ENCODE measurements around the gene DNAJC1.

The DNAJC1 gene

GRCh38 chr10:21764466-21765189 lies 238.9 kb downstream of the DNAJC1 start:
- H3K27me3 ChIP-seq (ENCODE audit: insufficient read depth, low read length): no peaks in the 10 kb centered on the region
- no peaks in the 10 kb centered on the region for H3K36me3 ChIP-seq (ENCODE audit: insufficient read depth, low read length)
- no peak overlapping the region for H3K4me3 ChIP-seq (ENCODE audit: low read depth, low read length)
- H3K27ac ChIP-seq (ENCODE audit: low read depth, low read length): no peak overlapping the region
- no peak overlapping the region for H2AFZ ChIP-seq (ENCODE audit: low read length, unreplicated experiment)
- no peaks in the 10 kb centered on the region for H3K79me2 ChIP-seq (ENCODE audit: control insufficient read depth, insufficient read depth, low read length, unreplicated experiment)
- no peaks in the 10 kb centered on the region for H3K4me1 ChIP-seq (ENCODE audit: control insufficient read depth, insufficient read depth, low read length, unreplicated experiment)

GRCh38 chr10:21760332-21760731 lies 243.2 kb downstream of the DNAJC1 start:
- no peaks in the 10 kb centered on the region for H3K36me3 ChIP-seq (ENCODE audit: insufficient read depth, low read length)
- H3K27ac ChIP-seq (ENCODE audit: low read depth, low read length): no peak overlapping the region
- H3K4me3 ChIP-seq (ENCODE audit: low read depth, low read length): no peak overlapping the region
- H2AFZ ChIP-seq (ENCODE audit: low read length, unreplicated experiment): no peak overlapping the region
- H3K27me3 ChIP-seq (ENCODE audit: insufficient read depth, low read length): no peaks in the 10 kb centered on the region
- H3K4me1 ChIP-seq (ENCODE audit: control insufficient read depth, insufficient read depth, low read length, unreplicated experiment): no peaks in the 10 kb centered on the region
- H3K79me2 ChIP-seq (ENCODE audit: control insufficient read depth, insufficient read depth, low read length, unreplicated experiment): no peaks in the 10 kb centered on the region

GRCh38 chr10:21759232-21759631 lies 244.3 kb downstream of the DNAJC1 start:
- Histone ChIP-seq H3K27ac (ENCODE audit: low read depth, low read length) (no peak overlapping the region), H3K4me1 (ENCODE audit: control insufficient read depth, insufficient read depth, low read length, unreplicated experiment) (no peaks in the 10 kb centered on the region), H3K27me3 (ENCODE audit: insufficient read depth, low read length) (no peaks in the 10 kb centered on the region), H2AFZ (ENCODE audit: low read length, unreplicated experiment) (no peak overlapping the region), H3K79me2 (ENCODE audit: control insufficient read depth, insufficient read depth, low read length, unreplicated experiment) (no peaks in the 10 kb centered on the region), H3K36me3 (ENCODE audit: insufficient read depth, low read length) (no peaks in the 10 kb centered on the region), H3K4me3 (ENCODE audit: low read depth, low read length) (no peak overlapping the region)

DNA sequence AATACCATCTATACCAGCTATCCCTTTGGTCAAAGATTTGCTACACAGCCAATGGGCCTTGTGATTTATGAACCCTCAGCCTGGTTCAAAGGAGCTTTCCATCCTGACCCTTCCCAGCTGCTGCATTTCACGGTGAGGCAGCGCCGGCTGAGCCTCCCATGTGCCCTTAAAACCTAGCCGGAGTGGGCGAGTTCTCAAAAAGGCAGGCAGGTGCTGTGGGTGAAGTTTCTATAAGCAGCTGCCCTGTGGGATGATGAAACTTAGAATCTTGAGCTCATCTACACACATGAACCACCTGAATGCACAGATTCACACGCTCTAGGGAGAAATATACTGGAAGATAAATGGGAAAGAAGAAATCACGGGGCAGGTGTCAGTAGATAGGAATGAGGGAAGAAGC lies 244.8 kb downstream of the DNAJC1 start:
- Histone ChIP-seq H3K79me2 (ENCODE audit: control insufficient read depth, insufficient read depth, low read length, unreplicated experiment) (no peaks in the 10 kb centered on the region), H3K27ac (ENCODE audit: low read depth, low read length) (no peak overlapping the region), H2AFZ (ENCODE audit: low read length, unreplicated experiment) (no peak overlapping the region), H3K4me3 (ENCODE audit: low read depth, low read length) (no peak overlapping the region), H3K4me1 (ENCODE audit: control insufficient read depth, insufficient read depth, low read length, unreplicated experiment) (no peaks in the 10 kb centered on the region), H3K27me3 (ENCODE audit: insufficient read depth, low read length) (no peaks in the 10 kb centered on the region), H3K36me3 (ENCODE audit: insufficient read depth, low read length) (no peaks in the 10 kb centered on the region)

GRCh38 chr10:21758239-21758638 lies 245.3 kb downstream of the DNAJC1 start:
- Histone ChIP-seq H3K79me2 (ENCODE audit: control insufficient read depth, insufficient read depth, low read length, unreplicated experiment) (no peaks in the 10 kb centered on the region), H3K4me3 (ENCODE audit: low read depth, low read length) (no peak overlapping the region), H2AFZ (ENCODE audit: low read length, unreplicated experiment) (no peak overlapping the region), H3K4me1 (ENCODE audit: control insufficient read depth, insufficient read depth, low read length, unreplicated experiment) (no peaks in the 10 kb centered on the region), H3K27me3 (ENCODE audit: insufficient read depth, low read length) (no peaks in the 10 kb centered on the region), H3K27ac (ENCODE audit: low read depth, low read length) (no peak overlapping the region), H3K36me3 (ENCODE audit: insufficient read depth, low read length) (no peaks in the 10 kb centered on the region)

DNA sequence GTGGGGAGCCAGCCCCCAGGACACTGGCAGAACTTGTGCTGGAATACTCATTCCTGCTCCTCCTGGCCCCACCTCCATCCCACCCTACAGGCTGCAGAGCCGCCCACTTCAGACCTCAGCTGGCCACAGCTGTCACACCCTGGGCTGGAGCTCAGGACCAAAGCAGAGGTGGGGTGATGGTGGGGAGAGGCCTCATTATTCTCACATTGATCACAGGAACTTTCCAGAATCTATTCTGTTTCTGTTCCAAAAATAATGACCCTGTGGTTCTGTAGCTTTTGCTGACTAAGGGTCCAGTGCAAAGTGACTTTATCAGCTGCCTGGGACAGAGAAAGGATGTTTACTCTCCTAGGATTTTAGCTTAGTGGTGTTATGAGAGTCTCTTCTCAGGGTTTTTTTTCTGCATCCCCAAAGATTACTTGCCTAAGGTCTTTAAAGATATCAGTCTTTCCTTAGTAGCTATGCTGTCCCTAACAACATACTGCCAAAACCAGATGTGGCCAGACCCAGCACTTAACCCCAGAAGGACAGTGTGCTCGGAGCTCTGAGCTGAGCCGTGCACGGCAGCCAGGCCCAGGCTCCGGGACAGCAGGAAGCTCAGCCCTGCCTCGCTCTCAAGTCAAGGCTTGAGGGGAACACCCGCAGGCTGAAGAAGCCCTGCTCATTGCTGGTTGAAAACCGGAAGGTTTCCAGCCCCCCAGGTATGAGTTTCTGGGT lies 246.2 kb downstream of the DNAJC1 start:
- Histone ChIP-seq H3K4me3 (ENCODE audit: low read depth, low read length) (no peak overlapping the region), H2AFZ (ENCODE audit: low read length, unreplicated experiment) (no peak overlapping the region), H3K27me3 (ENCODE audit: insufficient read depth, low read length) (no peaks in the 10 kb centered on the region), H3K79me2 (ENCODE audit: control insufficient read depth, insufficient read depth, low read length, unreplicated experiment) (no peaks in the 10 kb centered on the region), H3K36me3 (ENCODE audit: insufficient read depth, low read length) (no peaks in the 10 kb centered on the region), H3K4me1 (ENCODE audit: control insufficient read depth, insufficient read depth, low read length, unreplicated experiment) (no peaks in the 10 kb centered on the region), H3K27ac (ENCODE audit: low read depth, low read length) (no peak overlapping the region)

DNA sequence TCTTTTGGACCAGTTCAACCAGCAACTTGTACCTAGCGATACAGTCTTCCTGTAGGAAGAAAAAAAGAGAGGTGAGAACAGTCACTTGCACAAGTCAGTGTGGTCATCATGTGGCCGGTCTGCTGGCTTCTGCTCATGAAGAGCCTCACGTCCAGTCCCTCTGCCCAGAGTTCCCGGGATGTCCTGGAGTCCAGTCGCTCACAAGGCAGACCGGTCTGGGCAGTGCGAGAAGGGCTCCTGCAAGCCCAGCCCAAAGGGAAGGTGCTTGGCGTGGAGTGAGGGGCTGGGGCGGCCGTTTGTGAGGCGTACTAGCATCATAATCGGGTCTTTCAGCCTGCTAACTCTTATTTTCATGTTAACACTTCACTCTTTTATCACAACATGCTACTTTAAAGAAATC lies 246.8 kb downstream of the DNAJC1 start:
- H3K4me1 ChIP-seq (ENCODE audit: control insufficient read depth, insufficient read depth, low read length, unreplicated experiment): no peaks in the 10 kb centered on the region
- no peak overlapping the region for H2AFZ ChIP-seq (ENCODE audit: low read length, unreplicated experiment)
- H3K79me2 ChIP-seq (ENCODE audit: control insufficient read depth, insufficient read depth, low read length, unreplicated experiment): no peaks in the 10 kb centered on the region
- H3K4me3 ChIP-seq (ENCODE audit: low read depth, low read length): no peak overlapping the region
- H3K27ac ChIP-seq (ENCODE audit: low read depth, low read length): no peak overlapping the region
- no peaks in the 10 kb centered on the region for H3K27me3 ChIP-seq (ENCODE audit: insufficient read depth, low read length)
- H3K36me3 ChIP-seq (ENCODE audit: insufficient read depth, low read length): no peaks in the 10 kb centered on the region

DNA sequence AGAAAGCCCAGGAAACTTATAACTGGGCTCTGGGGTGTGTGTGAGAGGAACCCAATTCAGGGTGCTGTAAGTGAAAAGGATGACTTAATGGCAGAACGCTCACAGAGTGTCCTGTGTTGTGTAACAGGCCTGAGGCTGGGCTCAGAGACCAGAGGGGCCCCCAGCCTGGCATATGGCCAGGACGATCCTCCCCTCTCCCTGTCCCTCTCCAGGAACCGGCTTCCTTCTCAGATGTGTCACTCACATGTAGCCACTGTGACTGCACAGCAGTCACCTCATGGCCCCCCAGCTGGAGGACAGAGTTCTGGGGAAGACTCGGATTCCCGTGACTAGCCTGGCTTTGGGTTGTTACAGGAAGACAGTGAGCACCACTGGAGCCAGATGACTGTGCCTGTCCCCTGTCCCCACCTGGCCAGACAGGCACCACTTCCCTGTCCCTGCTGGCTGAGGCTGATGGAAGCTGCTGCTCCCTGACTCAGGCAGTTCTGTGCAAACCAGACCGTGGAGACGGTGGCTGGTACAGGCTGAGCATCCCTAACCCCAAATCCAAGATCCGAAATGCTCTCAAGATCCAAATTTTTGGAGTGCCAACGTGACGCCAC lies 249.0 kb downstream of the DNAJC1 start:
- Histone ChIP-seq H3K36me3 (ENCODE audit: insufficient read depth, low read length) (no peaks in the 10 kb centered on the region), H3K79me2 (ENCODE audit: control insufficient read depth, insufficient read depth, low read length, unreplicated experiment) (no peaks in the 10 kb centered on the region), H3K4me3 (ENCODE audit: low read depth, low read length) (no peak overlapping the region), H2AFZ (ENCODE audit: low read length, unreplicated experiment) (no peak overlapping the region), H3K27me3 (ENCODE audit: insufficient read depth, low read length) (no peaks in the 10 kb centered on the region), H3K27ac (ENCODE audit: low read depth, low read length) (no peak overlapping the region), H3K4me1 (ENCODE audit: control insufficient read depth, insufficient read depth, low read length, unreplicated experiment) (no peaks in the 10 kb centered on the region)

DNA sequence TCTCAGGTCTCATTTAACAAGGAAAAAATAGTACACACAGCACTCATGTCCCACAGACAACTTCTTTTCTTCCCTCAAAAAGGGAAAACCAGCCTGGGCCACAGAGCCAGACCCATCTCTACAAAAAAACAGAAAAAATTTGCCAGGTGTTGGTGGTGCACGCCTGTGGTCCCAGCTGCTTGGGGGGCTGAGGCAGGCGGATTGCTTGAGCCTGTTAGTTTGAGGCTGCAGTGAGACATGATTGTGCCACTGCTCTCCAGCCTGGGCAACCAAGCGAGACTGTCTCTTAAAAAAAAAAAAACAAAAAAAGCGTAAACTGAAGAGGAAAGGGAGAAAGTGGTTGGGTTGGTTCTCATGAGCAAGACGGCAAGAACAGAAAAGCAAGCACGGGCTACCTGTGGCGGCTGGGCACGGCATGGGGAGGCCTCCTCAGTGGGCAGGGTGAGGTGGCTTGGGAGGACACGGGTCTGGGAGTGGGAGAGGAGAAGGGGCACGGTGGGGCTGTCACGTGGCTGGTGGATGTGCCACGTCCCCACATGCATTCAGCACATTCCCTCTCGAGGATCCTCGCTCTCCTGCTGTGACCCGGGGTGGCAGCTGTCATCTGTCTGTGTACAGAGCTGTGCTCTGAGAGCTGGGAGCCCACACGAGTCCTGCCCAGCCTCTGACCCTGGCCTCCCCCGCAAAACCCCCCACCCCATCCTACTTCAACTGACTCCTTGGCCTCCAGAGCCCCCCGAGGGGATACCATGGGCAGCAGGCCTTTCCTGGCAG lies 249.8 kb downstream of the DNAJC1 start:
- Histone ChIP-seq H3K4me1 (ENCODE audit: control insufficient read depth, insufficient read depth, low read length, unreplicated experiment) (no peaks in the 10 kb centered on the region), H3K79me2 (ENCODE audit: control insufficient read depth, insufficient read depth, low read length, unreplicated experiment) (no peaks in the 10 kb centered on the region), H3K27ac (ENCODE audit: low read depth, low read length) (no peak overlapping the region), H3K4me3 (ENCODE audit: low read depth, low read length) (no peak overlapping the region), H2AFZ (ENCODE audit: low read length, unreplicated experiment) (no peak overlapping the region), H3K36me3 (ENCODE audit: insufficient read depth, low read length) (no peaks in the 10 kb centered on the region), H3K27me3 (ENCODE audit: insufficient read depth, low read length) (no peaks in the 10 kb centered on the region)

DNA sequence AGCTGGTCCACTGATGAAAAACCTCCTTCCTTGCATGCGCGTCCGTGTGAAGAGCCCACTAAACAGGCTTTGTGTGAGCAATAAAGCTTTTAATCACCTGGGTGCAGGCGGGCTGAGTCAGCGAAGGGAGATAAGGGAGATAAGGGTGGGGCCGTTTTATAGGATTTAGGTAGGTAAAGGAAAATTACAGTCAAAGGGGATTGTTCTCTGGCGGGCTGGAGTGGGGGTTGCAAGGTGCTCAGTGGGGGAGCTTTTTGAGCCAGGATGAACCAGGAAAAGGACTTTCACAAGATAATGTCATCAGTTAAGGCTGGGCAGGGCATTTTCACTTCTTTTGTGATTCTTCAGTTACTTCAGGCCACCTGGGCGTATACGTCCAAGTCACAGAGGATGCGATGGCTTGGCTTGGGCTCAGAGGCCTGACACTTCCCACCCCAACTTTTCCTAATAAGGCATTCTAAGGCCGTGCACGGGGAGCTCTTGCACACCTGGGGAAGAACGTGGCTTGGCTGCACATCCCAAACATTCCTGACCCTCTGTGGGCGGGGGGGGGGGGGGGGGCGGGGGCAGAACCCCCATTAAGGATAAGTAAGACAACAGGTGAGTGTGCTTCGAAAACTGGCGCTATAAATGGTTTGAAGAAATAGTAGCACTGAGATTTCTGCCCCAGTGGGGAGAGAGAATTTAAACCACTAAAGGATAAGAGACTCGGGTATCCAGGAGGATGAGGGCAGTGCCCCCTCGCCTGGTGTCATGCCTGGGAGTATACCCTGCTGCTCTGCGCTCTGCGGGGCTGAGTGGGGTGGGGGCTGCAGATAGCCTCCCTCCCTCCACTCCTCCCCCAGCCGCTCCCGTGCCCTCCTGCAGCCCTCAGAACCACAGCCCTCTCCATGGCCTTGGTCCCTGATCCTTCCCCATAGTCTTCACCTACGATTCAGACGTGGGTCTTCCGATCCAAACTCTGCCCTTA lies 251.9 kb downstream of the DNAJC1 start:
- Histone ChIP-seq H3K4me1 (ENCODE audit: control insufficient read depth, insufficient read depth, low read length, unreplicated experiment) (no peaks in the 10 kb centered on the region), H2AFZ (ENCODE audit: low read length, unreplicated experiment) (no peak overlapping the region), H3K27me3 (ENCODE audit: insufficient read depth, low read length) (no peaks in the 10 kb centered on the region), H3K36me3 (ENCODE audit: insufficient read depth, low read length) (no peaks in the 10 kb centered on the region), H3K4me3 (ENCODE audit: low read depth, low read length) (no peak overlapping the region), H3K79me2 (ENCODE audit: control insufficient read depth, insufficient read depth, low read length, unreplicated experiment) (no peaks in the 10 kb centered on the region), H3K27ac (ENCODE audit: low read depth, low read length) (no peak overlapping the region)

Data from ACC112 (cell line).